LNCAP (cell line): Measurements from ENCODE around the gene TPX2.

ENCODE experiments used
- TF ChIP-seq, protein P1 (sequence below): fragments of 450-650 bp; IDR thresholded peaks from 2 replicates; pipeline ENCODE4 v1.5.1; 2017; ENCODE audit warnings: mild to moderate bottlenecking

The TPX2 gene

DNA sequence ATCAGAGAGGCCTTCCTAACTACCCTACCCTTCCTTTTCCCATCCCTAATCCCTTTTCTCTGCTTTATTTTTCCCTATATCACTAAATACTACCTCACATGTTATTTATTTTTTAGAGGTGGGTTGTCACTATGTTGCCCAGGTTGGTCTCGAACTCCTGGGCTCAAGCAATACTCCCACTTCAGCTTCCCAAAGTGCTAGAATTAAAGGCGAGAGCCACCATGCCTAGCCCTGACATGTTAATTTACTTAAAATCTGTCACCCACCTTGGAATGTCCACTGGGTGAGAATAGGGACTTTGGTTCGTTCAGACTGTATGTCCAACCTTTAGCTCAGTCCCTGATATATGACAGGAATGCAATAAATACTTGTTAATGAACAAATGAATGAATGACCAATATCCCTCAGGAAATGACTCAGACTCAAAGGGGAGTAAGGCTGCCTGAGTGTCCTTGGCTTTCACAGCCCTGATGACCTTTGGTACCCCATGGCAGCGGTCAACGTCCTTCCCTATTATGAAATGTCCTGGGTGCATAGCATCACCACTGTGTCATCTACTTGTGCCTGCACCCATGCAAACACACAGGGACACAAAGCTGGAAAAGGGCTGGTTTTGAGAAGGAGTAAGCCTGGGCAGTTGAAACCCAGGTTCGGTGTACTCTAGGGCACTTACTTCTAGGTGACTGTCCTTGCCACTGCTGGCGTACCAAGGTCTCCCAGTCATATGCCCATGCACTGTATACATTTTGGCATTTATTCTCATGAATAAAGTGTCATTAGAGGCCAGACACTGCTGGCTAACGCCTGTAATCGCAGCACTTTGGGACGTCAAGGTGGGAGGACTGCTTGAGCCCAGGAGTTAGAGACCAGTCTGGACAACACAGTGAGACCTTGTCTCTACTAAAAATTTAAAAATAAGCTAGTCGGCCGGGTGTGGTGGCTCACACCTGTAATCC lies 43.0 kb upstream of the TPX2 start:
- TF ChIP-seq, protein P1, sequence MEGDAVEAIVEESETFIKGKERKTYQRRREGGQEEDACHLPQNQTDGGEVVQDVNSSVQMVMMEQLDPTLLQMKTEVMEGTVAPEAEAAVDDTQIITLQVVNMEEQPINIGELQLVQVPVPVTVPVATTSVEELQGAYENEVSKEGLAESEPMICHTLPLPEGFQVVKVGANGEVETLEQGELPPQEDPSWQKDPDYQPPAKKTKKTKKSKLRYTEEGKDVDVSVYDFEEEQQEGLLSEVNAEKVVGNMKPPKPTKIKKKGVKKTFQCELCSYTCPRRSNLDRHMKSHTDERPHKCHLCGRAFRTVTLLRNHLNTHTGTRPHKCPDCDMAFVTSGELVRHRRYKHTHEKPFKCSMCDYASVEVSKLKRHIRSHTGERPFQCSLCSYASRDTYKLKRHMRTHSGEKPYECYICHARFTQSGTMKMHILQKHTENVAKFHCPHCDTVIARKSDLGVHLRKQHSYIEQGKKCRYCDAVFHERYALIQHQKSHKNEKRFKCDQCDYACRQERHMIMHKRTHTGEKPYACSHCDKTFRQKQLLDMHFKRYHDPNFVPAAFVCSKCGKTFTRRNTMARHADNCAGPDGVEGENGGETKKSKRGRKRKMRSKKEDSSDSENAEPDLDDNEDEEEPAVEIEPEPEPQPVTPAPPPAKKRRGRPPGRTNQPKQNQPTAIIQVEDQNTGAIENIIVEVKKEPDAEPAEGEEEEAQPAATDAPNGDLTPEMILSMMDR: no peak

- TF ChIP-seq, protein P1: no peak
These were observed 40.8 kb upstream of the TPX2 start for GRCh38 chr20:31698243-31698802.

DNA sequence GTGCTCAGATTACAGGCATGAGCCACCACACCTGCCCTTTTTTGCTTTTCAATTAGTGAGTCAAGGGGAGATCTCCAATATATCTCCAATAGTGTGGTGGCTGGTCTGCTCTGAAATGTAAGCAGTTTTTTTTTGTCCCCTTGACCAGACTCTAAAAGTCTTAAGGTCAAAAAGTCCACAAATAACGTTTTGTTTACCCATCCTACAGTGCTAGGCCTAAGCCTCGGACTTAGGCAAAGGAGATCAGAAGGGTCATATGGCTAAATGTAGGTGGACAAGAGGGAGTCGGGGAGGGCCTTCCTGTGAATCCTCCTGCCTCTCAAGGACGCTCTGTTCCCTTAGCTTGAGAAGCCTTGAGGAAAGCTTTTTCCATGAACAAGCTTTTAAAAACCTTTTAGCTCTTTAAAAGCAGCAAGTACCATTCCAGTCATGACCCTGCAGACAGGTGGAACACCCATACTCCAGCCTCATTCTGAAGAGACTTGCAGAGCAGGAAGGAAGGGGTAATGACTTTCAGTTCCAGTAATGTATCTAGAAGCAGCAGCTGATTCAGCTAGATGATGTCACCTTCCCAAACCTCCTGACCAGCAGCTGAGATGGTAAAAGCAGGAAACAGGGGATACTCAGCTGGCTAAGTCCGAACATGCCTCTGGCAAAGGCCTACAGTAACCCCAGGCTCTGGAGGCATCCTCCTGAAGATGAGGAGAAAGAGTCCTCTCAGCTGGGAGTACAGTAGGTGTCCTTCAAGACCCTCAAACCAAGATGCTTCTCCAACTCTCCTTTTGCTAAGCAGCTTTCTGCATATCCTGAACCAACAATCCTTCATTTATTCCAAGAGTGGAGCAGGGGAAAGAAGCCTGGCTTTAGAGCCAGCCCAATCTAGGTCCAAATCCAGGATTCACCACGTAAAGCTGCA lies 40.0 kb upstream of the TPX2 start:
- TF ChIP-seq, protein P1: no peak

DNA sequence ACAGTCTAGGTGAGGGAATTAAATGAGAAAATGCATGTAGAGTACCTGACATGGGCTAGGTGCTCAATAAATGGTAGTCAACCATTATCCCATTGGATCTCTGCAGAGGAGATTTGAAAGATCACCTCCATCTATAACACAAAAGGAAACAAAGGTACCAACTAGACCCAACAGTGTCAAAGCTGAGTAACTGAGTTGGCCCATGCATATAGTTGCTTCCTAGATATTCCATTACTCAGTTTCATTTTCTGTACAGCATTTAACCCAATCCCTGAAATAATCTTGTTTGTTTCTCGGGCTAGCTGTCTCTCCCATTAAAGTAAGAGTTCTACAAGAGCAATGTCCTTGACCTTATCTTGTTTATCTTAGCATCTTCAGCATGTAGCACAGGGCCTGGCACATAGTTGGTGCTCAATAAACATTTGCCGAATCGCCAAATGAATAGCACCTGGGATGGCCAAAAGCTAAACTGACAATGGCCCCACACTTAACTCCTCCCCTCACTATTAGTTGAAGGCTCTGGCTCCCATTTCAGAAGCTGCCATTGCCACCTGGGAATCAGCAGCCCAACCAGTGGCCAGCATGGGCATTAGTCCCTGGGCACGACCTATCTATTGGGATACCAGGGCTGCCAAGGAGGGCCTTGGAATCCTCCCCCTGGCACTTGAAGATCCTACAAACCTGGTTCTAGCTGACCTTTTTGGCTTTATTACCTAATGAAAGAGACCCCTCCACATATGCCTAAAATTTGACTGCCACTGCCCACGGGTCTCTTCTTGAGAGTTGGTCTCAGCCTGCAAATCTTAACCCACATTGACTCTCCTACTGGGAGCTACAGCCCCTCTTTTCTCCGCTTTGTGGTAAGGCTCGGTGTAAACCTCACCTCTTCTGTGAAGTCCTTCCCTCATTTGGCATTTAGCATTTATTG lies 39.0 kb upstream of the TPX2 start:
- TF ChIP-seq, protein P1: no peak

GRCh38 chr20:31700747-31701146 lies 38.3 kb upstream of the TPX2 start:
- TF ChIP-seq, protein P1: no peak

- TF ChIP-seq, protein P1: no peak
These were observed 37.5 kb upstream of the TPX2 start for GRCh38 chr20:31701591-31701990.
